ENCODE measurements around the gene PLOD2.

PLOD2 gene

DNA sequence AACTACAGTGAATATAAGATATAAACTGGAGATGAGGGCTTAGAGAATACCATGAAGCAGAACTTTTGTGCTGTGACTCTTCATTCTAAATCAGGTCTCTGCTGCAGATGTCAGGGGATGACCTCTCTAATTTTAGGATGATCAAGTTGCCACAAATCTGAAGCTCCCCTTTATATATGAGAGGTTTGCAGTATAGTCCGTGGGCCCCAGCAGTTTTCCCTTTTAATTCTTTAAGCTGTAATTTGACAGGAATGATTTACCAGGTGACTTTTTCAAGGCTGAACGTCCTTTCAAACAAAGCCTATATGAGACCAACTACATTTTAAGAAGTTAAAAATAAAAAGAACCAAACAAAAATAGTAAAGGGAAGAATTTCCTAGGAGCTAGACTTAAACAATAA is 4.9 kb upstream of the PLOD2 start:
- DNase-seq = no peak

DNA sequence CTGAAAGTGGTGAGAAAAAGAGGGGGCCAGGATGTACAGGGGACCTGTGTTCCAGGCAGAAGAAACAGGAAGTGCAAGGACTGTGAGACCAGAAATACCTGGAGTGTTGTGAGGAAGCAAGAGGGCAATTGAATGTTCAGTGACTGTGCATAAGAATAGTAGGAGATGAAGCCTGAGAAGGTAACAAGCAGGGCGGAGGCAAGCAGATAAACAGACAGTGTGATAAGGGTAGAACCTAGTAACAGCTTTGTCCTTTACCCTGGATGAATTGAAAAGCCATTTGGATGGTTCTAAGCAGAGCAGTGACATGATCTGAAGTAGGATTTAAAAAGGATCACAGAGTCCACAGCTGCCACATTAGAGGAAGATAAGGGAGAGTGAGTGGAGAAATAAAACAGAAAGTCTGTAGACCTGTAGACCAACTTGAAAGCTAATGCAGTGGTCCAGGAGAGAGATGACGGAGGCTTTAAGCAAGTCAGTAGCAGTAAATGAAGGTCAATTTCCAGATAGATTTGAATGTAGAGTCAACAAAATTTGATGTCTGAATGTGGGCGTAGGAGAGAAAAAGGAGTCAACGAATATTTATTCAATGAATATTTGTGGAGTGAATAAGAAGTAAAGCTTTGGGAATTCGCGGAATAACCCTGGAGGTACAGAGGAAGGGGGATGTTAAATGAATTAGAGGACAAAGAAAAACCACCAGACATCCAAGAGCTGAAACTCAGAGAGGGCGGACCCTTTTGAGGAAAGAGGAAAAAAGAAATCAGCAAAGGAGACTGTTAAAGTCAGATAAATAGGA is 4.2 kb upstream of the PLOD2 start:
- DNase-seq = no peak

DNA sequence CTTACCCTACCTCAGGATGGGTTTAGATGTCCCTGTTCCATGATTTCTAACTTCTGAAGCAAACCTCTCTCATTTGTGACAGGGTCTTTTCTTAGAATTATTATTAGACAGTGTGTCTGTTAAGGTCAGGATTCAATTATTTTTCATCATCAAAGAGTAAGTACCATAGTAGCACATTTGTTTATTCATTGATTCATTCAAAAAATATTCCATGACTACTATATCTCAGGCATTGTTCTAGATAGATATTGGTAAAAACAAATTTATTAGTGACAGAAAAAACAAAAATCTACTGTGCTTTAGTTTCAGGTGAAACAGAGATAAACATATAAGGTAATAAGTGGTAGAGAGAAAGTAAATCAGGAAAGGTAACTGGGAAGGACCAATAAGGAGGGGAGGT is 3.5 kb upstream of the PLOD2 start:
- DNase-seq = no peak

- no peak for DNase-seq
These were observed 3.1 kb upstream of the PLOD2 start for GRCh38 chr3:146164071-146164470.

GRCh38 chr3:146163584-146163983 is 2.6 kb upstream of the PLOD2 start:
- no peak for DNase-seq

GRCh38 chr3:146162561-146162960 is 1.6 kb upstream of the PLOD2 start:
- DNase-seq = no peak

DNA sequence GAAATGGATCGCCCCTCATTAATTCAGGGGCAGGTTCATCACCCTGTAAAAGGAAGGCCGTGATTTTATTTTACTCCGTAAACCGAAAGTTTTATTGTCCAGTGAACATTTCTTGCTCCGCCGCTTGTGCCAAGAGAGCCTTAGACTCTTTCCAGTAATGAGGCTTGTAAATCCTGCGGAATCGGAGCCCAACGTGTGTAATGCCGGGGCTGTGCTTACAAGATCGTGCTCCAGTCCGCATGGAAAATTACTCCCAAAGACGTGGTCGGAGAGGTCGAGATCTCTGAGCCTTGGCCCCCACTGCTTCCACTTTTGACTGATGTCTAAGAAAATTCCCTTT is 649 bp upstream of the PLOD2 start:
- DNase-seq = no peak

GRCh38 chr3:146160321-146160963 is 542 bp downstream of the PLOD2 start:
- DNase-seq = no peak

DNA sequence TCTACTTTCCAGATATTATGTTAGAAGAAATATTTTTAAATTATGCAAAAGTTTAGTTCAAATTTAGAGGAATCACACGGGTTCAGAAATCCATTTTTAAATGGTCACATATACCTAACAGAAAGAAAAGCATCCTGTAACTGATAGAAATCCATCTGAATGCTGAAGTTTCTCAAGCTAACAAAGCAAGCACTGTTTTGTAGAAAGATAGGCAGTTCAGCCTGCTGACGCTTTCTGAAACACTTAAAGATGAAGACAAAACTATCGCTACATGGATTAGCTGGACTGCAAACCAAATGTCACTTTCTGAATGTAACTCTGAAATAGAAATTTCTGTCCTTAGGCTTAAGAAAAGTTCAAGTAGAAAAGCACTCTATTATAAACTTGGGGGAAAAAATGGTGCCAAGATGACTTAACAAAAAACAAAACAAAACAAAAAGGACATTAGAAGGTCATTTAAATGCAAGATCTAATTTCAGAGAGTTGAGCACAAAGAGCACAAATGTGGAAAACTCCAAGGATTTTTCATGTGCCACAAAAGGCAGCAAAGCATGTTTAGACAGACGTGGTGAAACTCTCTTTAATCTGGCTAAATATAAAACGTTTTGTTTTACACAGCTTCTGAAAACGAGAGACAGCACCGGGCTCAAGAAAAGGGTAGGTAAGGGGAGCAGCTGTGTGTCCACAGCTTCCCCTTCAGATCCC is 1.2 kb downstream of the PLOD2 start:
- DNase-seq = no peak

DNA sequence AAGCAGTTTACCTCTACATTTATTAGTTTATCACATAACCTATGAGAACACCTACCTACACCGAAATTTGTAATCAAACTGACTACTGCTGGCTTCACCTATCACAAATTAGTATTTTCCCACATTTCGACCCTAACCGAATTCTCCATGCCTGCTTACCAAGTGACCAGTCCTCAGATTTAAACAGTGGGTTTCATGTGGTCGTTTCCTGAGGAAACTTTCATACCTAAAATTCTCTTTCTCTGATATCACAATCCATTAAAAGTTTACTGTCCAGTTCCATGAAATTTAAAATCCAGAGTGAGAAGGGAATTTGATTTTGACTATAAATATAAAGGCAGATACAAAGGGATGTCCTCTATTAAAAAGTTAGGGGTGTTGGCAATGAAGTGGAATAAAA is 1.9 kb downstream of the PLOD2 start:
- DNase-seq = no peak

- DNase-seq = no peak
These were observed 3.5 kb downstream of the PLOD2 start for GRCh38 chr3:146157325-146158060.

GRCh38 chr3:146156666-146157314 is 4.2 kb downstream of the PLOD2 start:
- no peak for DNase-seq

- no peak for DNase-seq
These were observed 4.9 kb downstream of the PLOD2 start for GRCh38 chr3:146156095-146156494.

- no peak for DNase-seq
These were observed 6.0 kb downstream of the PLOD2 start for GRCh38 chr3:146154995-146155394.

- no peak for DNase-seq
These were observed 6.7 kb downstream of the PLOD2 start for GRCh38 chr3:146154316-146154715.

GRCh38 chr3:146153429-146153828 is 7.6 kb downstream of the PLOD2 start:
- DNase-seq = no peak

- no peak for DNase-seq
These were observed 8.2 kb downstream of the PLOD2 start for GRCh38 chr3:146152834-146153233.

- no peak for DNase-seq
These were observed 12.5 kb downstream of the PLOD2 start for GRCh38 chr3:146148468-146148931.

GRCh38 chr3:146145642-146146041 is 15.3 kb downstream of the PLOD2 start:
- no peak for DNase-seq

GRCh38 chr3:146142757-146143156 is 18.2 kb downstream of the PLOD2 start:
- DNase-seq = no peak

DNA sequence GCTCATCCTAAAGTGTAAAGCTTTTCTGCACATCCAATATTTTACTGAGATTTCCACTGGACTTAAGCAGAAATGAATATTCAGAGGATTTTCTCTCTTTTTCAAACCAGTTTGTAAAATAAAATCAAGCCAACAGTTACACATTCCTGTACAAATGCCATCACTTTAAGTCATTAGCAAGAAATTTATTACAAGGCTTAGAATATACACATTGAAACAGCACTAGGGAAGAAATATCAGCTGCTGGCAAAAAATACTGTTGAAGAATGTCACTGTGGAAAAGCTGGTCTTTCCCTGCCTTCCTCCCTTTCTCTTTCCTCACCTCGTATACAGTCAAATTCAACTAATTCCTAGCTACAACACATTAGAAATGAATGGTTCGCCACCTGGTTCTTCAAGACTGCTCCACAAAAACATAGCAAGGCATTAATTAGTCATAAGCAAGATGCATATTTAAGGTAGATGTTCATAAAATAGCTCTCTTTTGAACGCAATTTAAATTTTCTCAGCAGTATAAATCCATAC is 21.3 kb downstream of the PLOD2 start:
- no peak for DNase-seq

DNA sequence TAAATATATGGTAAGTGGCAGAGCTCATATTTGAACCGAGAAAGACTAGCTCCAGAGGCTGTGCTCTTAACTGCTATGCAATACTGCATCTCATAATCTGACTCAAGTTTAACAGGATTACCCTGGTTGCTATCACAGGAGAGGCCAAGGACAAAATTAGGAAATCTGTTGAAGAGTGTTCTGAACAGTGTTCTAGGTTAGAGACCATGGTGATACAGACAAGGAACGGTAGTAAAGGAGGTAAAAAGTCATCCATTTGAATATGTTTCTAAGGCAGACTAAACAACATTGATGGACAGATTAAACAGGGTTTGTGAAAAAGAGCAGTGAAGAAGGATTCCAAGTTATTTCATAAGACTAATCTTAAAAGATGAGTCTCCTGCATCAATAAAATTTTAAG is 22.1 kb downstream of the PLOD2 start:
- DNase-seq = no peak

DNA sequence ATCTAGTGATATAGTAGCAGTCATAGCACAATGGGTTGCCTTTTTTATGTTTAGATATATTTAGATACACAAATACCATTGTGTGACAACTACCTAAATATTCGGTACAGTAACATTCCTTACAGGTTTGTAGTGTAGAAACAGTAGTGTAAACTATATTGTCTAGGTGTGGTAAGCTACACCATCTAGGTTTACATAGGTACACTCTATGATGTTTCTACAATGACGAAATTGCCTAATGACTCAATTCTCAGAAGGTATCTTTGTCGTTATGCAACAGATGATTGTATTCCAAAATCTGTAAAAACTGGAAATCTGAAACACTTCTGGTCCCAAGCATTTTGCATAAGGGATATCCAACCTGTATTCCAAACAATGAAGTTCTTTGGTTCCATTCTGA is 24.3 kb downstream of the PLOD2 start:
- DNase-seq = no peak

Measured in bone marrow (tissue), 2 donors.